Ureter (tissue), 1 donor: ENCODE data around the gene SERINC5. TPM values are rescaled to one million over a fixed set of nuclear protein-coding genes. Genes with fewer than 3 reads are reported as not detected.

Experiments used
- DNase-seq: peaks from one replicate; pipeline ENCODE4 v3.0.0-alpha.2; 2020; ENCODE audit warnings: low spot score
- total RNA-seq: library from RNA; stranded (reverse); gene quantifications from one replicate; pipeline ENCODE4 v1.2.4, GENCODE V29; 2023
- donor health status: DM: yes; HTN: yes; CAD: no.

The SERINC5 gene
- total RNA-seq, 1 donor from 2014 or later = 89.9 TPM

DNA sequence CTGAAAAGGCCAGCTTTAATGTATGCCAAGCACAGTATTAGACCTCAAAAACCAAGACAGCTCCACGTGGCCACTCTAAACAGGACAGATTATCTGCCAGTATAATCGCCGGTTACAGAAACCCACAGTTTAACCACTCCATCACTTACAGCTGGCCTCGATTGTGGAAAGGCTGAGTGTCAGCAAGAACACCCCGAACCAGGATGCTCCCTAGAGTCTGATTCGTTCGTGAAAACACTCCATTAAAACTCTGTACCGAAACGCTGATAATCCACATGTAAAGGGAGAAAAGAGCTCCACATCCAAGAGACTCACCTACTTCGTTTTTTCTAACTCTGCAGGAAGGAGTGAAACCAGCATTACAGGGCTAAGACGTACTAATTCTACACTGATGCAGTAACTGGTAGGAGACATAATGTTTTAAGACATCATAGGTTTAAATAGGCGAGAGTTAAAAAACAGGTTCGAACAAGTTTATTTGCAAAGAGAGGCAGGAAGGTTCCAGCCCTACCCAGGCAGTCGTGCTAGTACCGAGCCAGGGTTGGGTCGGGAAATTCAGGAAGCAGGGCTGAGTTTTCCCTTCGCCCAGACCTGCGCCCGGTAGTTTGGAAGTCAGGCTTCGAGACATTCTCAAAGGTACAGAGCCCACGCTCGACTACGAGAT, 949 bp downstream of the SERINC5 start:
- DNase-seq = peak; percentile 62

DNA sequence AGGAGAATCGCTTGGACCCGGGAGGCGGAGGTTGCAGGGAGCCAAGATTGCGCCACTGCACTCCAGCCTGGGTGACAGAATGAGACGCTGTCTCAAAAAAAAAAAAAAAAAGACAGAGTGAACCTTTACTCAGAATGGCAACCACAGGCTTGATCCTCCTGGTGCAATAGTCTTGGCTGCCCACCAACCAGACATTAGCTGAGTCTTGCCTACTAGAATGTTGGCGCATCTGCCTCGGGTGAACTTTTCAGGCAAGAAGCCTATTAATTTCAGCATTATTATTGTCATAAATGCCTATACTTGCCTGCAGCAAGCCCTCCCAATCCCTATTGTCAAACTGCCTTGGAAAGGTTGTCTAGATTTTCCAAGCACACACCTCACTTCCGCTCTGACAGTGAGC, 4.2 kb downstream of the SERINC5 start:
- DNase-seq = no peak

DNA sequence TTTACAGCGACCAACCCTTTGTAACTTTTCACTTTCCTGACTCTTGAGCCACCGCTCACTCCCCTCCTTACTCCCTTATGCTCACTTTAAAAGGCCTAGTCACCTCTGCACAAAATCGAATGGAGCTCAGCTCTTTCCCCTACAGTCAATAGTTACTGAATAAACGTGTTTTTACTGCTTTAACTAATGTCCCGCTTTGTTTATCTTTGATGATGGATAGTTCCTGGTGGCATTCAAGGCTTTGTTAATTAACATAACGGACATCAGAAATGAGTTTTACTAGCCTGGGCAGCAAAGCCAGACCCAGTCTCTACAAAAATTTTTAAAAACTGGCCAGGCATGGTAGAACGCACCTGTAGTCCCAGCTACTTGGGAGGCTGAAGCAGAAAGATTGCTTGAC, 5.0 kb downstream of the SERINC5 start:
- DNase-seq = no peak

DNA sequence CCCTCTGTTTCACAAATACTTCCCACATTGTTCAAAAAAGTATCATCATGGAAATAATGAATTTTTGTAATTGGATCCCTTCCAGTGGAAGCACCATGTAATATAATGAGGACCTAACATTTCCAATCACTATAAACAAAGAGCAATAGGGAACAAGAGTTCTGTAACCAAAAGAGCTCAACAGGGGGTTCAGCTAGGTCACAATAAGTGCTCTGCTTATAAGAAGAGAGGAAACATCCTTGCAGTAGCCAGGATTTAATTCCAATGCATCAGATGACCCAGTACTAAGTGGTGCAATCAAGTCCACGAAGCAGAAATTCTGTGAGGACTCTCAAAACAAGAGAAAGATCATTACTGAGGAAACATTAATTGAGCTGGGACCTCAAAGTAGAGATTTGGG, 5.9 kb downstream of the SERINC5 start:
- no peak for DNase-seq

DNA sequence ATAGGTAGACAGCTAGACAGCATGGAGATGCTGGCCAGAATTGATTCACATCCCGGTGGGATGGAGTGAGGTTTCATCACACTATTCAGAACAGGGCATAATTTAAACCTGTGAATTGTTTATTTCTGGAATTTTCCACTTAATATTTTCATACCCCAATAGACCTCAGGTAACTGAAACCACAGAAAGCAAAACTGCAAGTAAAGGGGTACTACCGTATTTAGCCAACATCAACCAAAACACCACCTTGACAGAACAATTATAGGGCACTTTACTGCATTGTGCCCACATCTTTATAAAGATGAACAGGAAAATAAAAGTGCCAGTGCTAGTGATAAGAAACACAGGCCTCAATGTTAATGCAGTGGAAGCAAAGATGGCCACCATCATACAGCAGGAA, 7.5 kb downstream of the SERINC5 start:
- no peak for DNase-seq

DNA sequence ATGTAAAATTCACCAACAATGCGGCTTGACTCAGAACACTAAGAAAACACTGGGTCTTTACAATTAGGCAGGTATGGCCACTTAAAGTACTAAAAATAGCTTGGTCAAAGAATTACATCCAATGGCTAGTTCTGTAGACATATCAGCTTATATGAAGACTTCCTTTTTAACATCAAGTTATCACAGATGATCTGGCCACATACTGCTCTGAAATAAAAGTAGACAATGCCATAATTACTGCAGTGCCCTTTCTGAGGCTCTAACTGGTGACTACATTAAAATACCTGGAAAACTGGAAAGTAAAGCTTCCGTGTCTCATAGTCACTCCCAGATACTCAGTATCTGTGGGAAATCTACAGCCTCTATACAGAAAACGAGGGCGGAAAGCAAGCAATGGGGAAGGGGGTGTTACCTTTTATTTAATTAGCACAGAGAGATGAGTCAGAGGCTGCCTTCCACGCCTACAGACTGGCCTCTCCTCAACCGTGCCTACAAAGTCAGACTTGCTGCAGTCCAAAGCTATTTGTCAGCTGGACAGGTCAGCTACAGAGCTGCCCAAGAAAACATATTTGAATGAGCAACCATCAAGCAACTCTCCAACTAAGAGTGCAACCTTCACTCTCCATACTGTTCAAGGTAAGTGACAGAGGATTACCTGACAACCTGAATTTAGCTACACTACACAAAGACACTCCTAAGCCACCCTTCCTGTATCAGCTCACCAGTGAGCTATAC, 8.7 kb downstream of the SERINC5 start:
- DNase-seq = peak; percentile 76

DNA sequence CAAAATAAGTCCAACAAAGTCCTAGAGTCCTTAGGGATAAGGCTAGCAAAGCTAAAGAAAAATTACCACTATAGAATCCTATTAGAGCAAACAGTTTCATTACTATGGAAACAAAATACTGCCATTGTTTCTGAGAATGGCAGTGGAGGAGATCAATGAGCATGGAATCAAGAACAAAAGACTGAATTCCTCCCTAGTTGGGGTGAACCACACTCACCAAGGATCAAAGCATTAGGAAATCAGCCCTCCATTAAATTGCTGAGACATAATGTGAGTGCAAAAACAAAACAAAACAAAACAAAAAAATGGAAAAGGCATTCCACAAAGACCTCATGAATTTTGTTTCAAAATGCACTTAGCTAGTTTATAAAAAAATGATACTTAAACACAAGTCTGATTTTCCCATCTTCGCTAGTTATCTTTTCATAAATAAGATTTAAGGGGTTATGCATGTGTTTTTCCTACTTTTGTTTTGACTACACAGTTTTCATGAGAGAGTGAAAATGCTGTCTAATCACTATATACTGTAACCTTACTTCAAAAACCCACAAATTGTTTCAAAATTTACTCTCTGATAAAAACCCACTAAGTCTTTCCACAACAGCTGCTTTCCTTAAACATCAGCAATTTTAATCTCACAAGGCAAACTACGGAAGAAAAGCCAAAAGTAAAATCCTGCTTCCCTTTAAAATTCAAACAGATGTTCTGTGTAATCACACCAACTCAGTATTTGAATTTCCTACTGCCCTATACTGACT, 9.7 kb downstream of the SERINC5 start:
- no peak for DNase-seq

DNA sequence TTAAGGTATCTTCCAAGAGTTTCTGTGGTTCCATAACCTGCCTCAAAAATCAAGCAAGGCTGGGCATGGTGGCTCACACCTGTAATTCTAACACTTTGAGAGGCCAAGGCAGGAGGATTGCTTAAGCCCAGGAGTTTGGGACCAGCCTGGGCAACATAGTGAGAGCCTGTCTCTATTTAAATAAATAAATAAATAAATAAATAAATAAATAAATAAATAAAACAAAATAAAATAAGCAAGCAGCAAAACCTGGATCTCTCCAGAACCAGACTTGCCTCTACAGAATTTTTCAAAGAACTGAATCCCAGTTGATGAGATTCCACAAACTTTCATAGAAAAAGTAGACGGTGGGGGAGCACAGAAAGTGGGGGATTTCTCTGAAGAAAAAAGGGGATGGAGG, 12.3 kb downstream of the SERINC5 start:
- DNase-seq = no peak

DNA sequence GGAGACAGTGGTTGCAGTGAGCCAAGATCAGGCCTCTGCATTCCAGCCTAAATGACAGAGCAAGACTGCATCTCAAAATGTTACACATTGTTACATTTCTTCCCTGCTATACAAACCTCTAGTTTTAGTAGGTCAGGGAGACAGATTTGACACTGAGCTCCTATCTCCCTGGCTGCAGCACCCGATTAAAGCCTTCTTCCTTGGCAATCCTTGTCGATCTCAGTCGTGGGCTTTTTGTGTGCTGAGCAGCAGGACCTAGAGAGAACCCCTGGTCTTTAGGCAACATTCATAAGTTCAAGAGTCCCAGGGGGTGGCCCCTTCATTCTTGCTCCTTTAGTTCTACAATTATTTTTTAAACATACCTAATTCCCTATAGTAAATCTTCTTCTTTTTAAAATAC, 13.0 kb downstream of the SERINC5 start:
- no peak for DNase-seq

DNA sequence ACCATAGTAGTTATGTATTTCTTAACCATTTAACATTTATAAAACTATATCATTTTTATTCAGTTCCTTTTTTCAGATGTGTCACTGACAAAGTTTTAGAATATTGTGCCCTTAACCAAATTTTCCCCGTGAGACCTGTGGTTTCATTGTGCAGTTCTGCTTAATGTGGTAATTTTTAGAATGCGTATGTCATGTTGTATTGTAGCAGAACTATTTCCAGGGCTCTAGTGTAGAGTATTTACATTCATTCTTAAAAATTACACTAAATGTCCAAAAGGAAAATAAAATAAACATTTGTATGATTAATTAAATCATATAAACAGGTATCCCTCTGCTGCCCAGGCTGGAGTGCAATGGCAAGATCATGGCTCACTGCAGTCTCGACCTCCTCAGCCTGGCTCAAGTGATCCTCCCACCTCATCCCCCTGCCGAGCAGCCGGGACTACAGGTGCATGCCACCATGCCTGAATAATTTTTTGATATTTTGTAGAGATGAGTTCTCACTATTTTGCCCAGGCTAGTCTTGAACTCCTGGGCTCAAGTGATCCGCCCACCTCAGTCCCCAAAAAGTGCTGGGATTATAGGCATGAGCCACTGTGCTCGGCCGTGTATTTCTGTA, 15.4 kb downstream of the SERINC5 start:
- no peak for DNase-seq

DNA sequence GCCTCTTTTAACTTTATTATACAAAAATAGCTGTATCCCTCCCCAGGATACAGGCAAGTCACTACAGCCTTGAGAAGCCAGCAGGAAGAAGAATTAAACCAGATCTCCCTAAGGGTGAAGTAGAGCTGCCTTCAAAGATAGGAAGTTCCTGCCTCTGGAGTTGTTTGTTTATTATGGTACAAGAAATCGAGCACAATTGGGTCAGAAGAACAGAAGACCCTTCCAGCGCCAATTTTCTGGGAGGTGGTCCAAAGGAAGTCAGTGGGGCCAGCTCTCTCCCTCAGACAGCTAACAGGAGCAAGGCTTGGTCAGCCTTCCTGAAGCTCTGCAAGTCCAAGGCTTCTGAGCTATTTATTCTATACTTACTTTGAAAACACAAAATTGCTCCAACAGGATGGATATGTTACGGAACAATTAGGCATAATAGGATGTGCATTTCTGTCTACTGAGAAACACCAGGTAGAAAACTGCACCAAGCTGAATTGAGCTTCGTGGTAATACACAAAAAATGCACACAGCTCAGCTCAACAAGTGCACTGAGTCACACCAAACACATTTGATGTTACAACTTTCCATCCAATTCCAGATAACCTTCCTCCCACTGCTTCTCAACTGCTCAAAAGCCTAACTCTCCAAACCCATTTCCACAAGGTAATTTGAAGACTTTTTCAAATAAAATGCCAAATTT, 16.0 kb downstream of the SERINC5 start:
- no peak for DNase-seq

DNA sequence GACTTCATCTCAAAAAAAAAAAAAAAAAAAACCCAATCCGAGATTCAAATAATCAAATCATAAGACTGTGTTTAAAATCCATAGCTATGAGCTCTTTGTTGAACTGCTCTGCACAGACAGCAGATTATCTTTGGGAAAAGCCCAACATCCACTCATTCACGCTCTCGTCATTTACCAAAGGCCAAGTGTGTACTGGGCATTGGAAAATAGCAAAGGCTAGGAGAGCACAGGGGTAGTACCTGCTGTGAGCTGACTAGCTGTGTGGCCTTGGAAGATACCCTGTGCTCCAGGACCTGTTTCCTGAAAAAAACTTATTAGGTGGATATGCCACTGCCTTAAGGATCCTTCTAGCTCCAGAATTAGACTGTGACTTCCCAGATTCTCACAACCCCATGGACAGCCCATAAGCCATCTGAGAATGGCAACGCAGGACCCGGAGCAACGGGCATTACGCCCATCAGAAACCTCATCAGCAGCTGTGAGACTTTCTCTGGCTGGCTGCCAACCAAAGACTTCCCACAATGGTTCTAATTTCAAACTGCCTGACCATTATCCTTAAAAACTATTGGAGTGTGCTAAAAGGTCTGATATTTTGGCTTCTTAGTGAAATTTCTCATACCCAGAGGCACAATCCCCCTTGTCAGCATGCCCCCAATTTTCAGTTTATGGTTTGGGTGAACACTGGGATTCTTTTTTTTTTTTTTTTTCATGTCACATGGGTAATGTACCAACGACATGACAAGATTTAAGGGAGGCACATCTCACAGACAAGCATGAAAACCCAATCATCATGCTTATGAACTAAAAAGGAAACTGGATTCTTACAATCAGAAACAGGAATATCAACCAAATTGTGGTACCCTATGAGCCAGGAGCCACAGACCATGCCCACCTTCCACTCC, 16.8 kb downstream of the SERINC5 start:
- peak; percentile 62 for DNase-seq

DNA sequence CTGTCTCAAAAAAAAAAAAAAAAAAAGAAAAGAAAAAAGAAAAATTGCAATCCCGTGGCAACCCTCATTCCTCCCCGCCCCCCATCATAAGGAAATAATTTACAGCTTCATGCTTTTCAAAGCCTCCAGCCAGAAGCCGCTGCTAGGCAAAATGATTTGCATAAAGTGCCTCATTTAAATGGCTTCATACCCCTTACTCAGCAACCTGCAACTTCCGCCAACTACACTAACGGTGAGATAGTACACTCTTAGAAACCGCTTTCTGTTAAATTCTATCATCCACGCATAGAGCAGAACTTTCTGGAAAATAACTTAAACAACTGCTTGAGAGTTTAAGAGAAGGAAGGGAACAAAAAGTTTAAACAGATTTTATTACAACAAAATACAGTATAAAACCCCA, 17.8 kb downstream of the SERINC5 start:
- DNase-seq = no peak

DNA sequence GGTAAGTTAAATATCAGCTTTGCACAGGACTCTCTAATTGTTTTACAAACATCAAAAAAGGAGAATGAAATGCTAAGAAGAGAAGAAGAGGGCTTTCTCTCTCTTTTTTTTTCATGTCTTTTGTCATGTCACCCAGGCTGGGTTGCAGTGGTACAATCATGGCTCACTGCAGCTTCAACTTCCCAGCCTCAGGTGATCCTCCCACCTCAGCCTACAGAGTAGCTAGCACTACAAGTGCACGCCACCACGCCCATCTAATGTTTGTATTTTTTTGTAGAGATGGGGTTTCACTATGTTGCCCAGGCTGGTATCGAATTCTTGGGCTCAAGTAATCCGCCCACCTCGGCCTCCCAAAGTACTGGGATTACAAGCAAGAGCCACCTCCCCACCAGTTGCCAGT, 18.6 kb downstream of the SERINC5 start:
- no peak for DNase-seq

DNA sequence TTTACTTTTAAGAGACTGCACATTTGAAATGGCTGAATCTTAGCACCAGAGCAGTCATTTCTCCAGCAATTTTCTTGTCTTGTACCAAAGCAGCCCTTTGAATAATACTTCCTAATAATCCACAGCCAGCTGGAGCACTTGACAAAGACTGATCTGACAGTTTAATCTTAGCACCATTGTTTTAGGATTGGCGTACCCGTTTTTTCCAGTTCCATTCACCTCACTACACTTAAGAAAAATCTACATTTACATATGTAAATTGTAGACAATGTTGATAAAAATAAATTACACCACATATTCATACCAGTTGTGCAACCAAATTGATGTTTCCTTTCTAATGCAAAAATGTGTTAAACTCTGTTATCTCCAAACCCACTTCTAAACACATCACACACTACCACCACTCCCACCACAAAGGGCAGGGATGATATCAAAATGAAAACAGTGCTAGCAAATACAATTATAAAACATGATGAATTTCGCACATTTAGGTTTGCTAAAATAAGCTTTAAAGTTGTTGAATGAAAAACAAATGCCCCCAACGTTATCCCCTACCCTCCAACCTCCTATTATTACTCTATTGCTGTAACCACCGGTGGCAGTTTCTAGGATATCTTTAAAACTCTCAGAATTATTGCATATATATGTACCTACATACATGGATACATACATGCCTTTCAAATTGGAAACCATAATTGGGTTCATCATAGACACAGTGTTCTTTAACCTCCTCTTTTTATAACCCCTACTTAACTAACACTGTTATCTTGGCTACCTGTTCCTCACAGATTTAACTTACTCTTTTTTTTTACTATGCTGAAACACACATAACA, 21.5 kb downstream of the SERINC5 start:
- no peak for DNase-seq

DNA sequence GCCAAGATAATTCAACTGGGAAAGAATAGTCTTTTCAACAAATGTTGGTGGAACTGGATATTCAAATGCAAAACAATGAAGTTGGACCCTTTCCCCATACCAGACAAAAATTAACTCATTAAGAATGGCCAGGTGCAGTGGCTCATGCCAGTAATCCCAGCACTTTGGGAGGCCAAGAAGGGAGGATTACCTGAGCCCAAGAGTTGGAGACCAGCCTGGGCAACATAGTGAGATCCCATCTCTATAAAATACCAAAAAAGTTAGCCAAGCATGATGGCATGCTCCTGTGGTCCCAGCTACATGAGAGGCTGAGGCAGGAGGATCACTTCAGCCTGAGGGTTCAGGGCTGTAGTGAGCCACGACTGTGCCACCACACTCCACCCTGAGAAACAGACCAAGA, 24.2 kb downstream of the SERINC5 start:
- DNase-seq = no peak

DNA sequence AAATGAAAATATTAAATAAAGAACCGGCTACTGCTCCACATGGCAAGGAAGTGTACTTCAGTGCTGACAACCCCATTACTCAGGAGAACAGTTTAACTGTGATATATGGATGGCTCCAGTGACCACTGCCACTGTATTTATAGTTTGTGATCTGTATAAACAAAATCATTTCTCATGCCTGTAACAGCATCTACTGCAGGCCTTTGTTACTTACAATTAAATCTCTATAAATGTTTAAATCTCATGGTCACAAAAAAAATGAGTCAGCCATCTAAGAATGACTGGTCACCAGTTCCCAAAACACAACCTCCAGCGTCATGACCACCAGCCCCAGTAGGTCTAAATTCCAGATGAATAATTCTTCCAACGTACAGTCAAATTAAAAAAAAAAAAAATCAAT, 24.6 kb downstream of the SERINC5 start:
- DNase-seq = no peak

DNA sequence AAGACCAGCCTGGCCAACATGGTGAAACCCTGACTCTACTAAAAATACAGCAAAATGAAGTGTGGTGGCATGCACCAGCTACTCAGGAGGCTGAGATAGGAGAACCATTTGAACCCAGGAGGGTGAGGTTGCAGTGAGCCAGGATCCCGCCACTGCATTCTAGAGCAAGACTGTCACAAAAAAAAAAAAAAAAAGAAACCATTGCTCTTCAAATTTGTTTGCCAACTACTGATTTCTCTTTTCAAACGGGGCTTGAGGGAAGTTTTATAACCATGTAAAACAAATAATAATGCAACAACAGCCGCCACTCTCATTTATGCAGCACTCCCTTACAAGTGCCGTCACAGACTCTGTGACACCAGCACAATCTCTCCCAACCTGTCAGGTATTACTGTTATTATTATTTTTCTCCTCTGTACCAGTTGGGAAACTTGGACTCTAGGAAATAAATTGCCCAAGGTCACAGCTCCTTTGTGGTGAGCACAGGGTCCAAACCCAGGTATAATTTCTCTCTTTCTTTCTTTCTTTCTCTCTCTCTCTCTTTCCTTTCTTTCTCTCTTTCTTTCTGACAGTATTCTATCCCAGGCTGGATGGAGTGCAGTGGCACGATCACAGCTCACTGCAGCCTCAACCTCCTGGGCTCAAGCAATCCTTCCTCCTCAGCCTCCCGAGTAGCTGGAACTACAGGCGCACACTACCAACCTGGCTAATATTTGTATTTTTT, 25.4 kb downstream of the SERINC5 start:
- no peak for DNase-seq

DNA sequence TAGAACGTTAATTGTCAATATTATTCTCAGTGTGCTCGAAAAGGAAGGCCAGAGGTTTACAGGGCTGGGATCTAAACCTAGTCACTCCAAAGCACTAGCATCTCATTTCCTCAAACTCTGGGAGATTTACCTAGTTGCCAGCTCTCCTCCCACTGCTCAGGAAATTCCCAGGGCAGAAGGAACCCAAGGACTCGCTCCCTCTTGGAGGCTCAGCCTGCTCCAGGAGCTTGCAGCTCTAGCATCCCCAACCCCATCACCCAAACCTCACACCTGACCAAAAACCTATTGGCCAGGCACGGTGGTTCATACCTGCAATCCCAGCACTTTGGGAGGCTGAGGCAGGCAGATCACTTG, 26.0 kb downstream of the SERINC5 start:
- DNase-seq = no peak
